Parathyroid adenoma (tissue), 2 donors: Measurements from ENCODE around the gene GRK2.

ENCODE experiments used
- H2AFZ ChIP-seq: fragments of 300-600 bp; sonication (generic); one replicate; pipeline ENCODE4 v1.7.0; 2017; ENCODE audit warnings: antibody characterized with exemption, mild to moderate bottlenecking
- H3K27ac ChIP-seq: fragments of 300-600 bp; sonication (generic); one replicate; pipeline ENCODE4 v1.7.0; 2017
- H3K27me3 ChIP-seq: fragments of 300-600 bp; sonication (generic); one replicate; pipeline ENCODE4 v1.7.0; 2017; ENCODE audit warnings: low read length; ENCODE audit not compliant: control insufficient read depth, insufficient read depth
- H3K36me3 ChIP-seq: fragments of 300-600 bp; sonication (generic); one replicate; pipeline ENCODE4 v1.7.0; 2017; ENCODE audit warnings: low read length; ENCODE audit not compliant: control insufficient read depth, insufficient read depth
- H3K4me1 ChIP-seq: fragments of 300-600 bp; sonication (generic); one replicate; pipeline ENCODE4 v1.7.0; 2017; ENCODE audit warnings: control low read depth
- H3K4me2 ChIP-seq: fragments of 300-600 bp; sonication (generic); one replicate; pipeline ENCODE4 v1.7.0; 2017; ENCODE audit warnings: low read length
- H3K4me3 ChIP-seq: fragments of 300-600 bp; sonication (generic); one replicate; pipeline ENCODE4 v1.7.0; 2017; ENCODE audit warnings: low read depth, low read length
- H3K79me2 ChIP-seq: fragments of 300-600 bp; sonication (generic); one replicate; pipeline ENCODE4 v1.7.0; 2017; ENCODE audit warnings: control low read depth
- H3K9ac ChIP-seq: fragments of 300-600 bp; sonication (generic); one replicate; pipeline ENCODE4 v1.7.0; 2017; ENCODE audit warnings: mild to moderate bottlenecking
- H3K9me3 ChIP-seq: fragments of 300-600 bp; sonication (generic); one replicate; pipeline ENCODE4 v1.7.0; 2017; ENCODE audit warnings: low read length; ENCODE audit not compliant: control insufficient read depth
- CTCF ChIP-seq: fragments of 300-600 bp; sonication (generic); IDR thresholded peaks from one replicate; pipeline ENCODE4 v1.7.0; 2017; ENCODE audit warnings: antibody characterized with exemption, mild to moderate bottlenecking
- donor health status: primary hyperparathyroidism.

GRK2 gene

GRCh38 chr11:67309661-67310061 lies 43.4 kb downstream of the GRK2 start:
- Histone ChIP-seq H3K4me1 (no peaks in the 10 kb centered on the region), H3K36me3 (no peaks in the 10 kb centered on the region), H2AFZ (no peak overlapping the region), H3K4me3 (no peak overlapping the region), H3K27me3 (no peaks in the 10 kb centered on the region), H3K9ac (no peak overlapping the region), H3K9me3 (no peaks in the 10 kb centered on the region), H3K79me2 (no peaks in the 10 kb centered on the region), H3K4me2 (no peak overlapping the region), H3K27ac (no peak overlapping the region)
- no peak for TF ChIP-seq CTCF

- Histone ChIP-seq H3K79me2 (no peaks in the 10 kb centered on the region), H3K4me2 (no peak overlapping the region), H3K36me3 (no peaks in the 10 kb centered on the region), H2AFZ (no peak overlapping the region), H3K9me3 (no peaks in the 10 kb centered on the region), H3K27me3 (no peaks in the 10 kb centered on the region), H3K4me3 (no peak overlapping the region), H3K27ac (no peak overlapping the region), H3K4me1 (no peaks in the 10 kb centered on the region), H3K9ac (no peak overlapping the region)
- no peak for TF ChIP-seq CTCF
Observed at GRCh38 chr11:67310246-67311050, 44.2 kb downstream of the GRK2 start.

GRCh38 chr11:67311051-67311555 lies 44.8 kb downstream of the GRK2 start:
- H3K9ac ChIP-seq, result no peak overlapping the region
- no peaks in the 10 kb centered on the region for H3K79me2 ChIP-seq
- H3K9me3 ChIP-seq, result no peaks in the 10 kb centered on the region
- no peak overlapping the region for H2AFZ ChIP-seq
- H3K4me1 ChIP-seq, result no peaks in the 10 kb centered on the region
- H3K36me3 ChIP-seq, result no peaks in the 10 kb centered on the region
- no peak overlapping the region for H3K4me3 ChIP-seq
- H3K27ac ChIP-seq, result no peak overlapping the region
- H3K4me2 ChIP-seq, result no peak overlapping the region
- no peak for TF ChIP-seq CTCF
- no peaks in the 10 kb centered on the region for H3K27me3 ChIP-seq

- Histone ChIP-seq H3K27me3 (no peaks in the 10 kb centered on the region), H3K9me3 (no peaks in the 10 kb centered on the region), H3K4me3 (no peak overlapping the region), H3K27ac (no peak overlapping the region), H3K36me3 (no peaks in the 10 kb centered on the region), H3K79me2 (no peaks in the 10 kb centered on the region), H2AFZ (no peak overlapping the region), H3K9ac (no peak overlapping the region), H3K4me2 (no peak overlapping the region), H3K4me1 (no peaks in the 10 kb centered on the region)
- no peak for TF ChIP-seq CTCF
Observed at GRCh38 chr11:67311556-67312082, 45.3 kb downstream of the GRK2 start.
